Measurements from ENCODE around the gene CACNA2D4.

DNA sequence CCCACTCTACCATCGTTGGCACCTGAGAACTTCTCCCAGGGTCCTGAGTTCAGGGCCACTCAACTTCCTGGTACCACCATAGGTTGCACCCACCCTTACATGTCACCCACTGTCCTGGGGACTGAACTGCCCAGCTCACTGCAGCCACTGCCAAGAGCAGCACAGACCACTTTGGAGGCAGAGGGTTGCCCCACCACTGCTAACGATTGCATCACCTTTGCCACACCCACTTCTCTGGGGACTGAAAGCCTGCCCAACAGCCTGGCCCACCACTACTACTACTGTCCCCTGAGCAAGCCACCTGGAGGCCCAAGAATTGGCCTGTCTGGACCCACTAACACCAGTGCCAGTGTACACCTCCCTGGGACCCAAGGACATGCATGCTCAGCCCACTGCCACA is 27.6 kb downstream of the CACNA2D4 start:
- TF ChIP-seq CTCF (IDR thresholded peaks at IDR 0.05; ENCODE audit: low read depth, low read length) (no peak), EZH2phosphoT487 (IDR thresholded peaks at IDR 0.05; ENCODE audit: low read depth) (no peak)
